DOHH2 (cell line): Measurements from ENCODE around the gene ZBTB48.

Experiments
- H3F3A ChIP-seq: fragments of 200-600 bp; sonication (generic), shearing (Covaris generic); 2 replicates; pipeline ENCODE4 v1.6.0; 2016; ENCODE audit warnings: antibody characterized with exemption, mild to moderate bottlenecking; ENCODE audit not compliant: control insufficient read depth, insufficient read depth
- H3K27ac ChIP-seq: fragments of 200-600 bp; sonication (generic); 2 replicates; pipeline ENCODE4 v1.5.1; 2014; ENCODE audit warnings: low read depth, mild to moderate bottlenecking, low read length, moderate library complexity
- H3K27me3 ChIP-seq: fragments of 200-600 bp; sonication (generic); 2 replicates; pipeline ENCODE4 v1.6.1; 2014; ENCODE audit warnings: mild to moderate bottlenecking, low read length, mixed read lengths; ENCODE audit not compliant: control insufficient read depth
- H3K36me3 ChIP-seq: fragments of 200-600 bp; sonication (generic); 2 replicates; pipeline ENCODE4 v1.6.1; 2014; ENCODE audit warnings: mild to moderate bottlenecking, low read length, moderate library complexity, mixed read lengths; ENCODE audit not compliant: control insufficient read depth
- H3K4me1 ChIP-seq: fragments of 200-600 bp; sonication (generic); 2 replicates; pipeline ENCODE4 v1.6.1; 2014; ENCODE audit warnings: mild to moderate bottlenecking, low read length, mixed read lengths; ENCODE audit not compliant: control insufficient read depth
- H3K4me2 ChIP-seq: fragments of 200-600 bp; sonication (generic); 2 replicates; pipeline ENCODE4 v1.6.0; 2014; ENCODE audit warnings: mild to moderate bottlenecking, low read length, moderate library complexity
- H3K4me3 ChIP-seq: fragments of 200-600 bp; sonication (generic); 2 replicates; pipeline ENCODE4 v1.5.1; 2014; ENCODE audit warnings: mild to moderate bottlenecking, low read length, mixed read lengths
- H3K79me2 ChIP-seq: fragments of 200-600 bp; sonication (generic); 2 replicates; pipeline ENCODE4 v1.6.1; 2014; ENCODE audit warnings: mild to moderate bottlenecking, low read length, mixed read lengths; ENCODE audit not compliant: control insufficient read depth
- H3K9me2 ChIP-seq: fragments of 200-600 bp; sonication (generic); replicated peaks from 2 replicates; pipeline ENCODE4 v1.6.1; 2014; ENCODE audit warnings: mild to moderate bottlenecking, low read length, mixed read lengths; ENCODE audit not compliant: control insufficient read depth
- H3K9me3 ChIP-seq: fragments of 200-600 bp; sonication (generic); 2 replicates; pipeline ENCODE4 v1.6.1; 2014; ENCODE audit warnings: antibody characterized with exemption, low read length, mixed read lengths; ENCODE audit not compliant: control insufficient read depth, insufficient read depth
- H4K20me1 ChIP-seq: fragments of 200-600 bp; sonication (generic); 2 replicates; pipeline ENCODE4 v1.6.0; 2014; ENCODE audit warnings: low read depth, mild to moderate bottlenecking, antibody characterized with exemption, low read length, moderate library complexity; ENCODE audit not compliant: control insufficient read depth, insufficient read depth
- CTCF ChIP-seq: fragments of 200-600 bp; sonication (generic); IDR thresholded peaks from one replicate; pipeline ENCODE4 v1.5.1; 2014; ENCODE audit warnings: antibody characterized with exemption, mild to moderate bottlenecking, low read depth, low read length; ENCODE audit not compliant: poor library complexity, severe bottlenecking
- EZH2phosphoT487 ChIP-seq: fragments of 200-600 bp; sonication (generic); IDR thresholded peaks from 2 replicates; pipeline ENCODE4 v1.6.1; 2017; ENCODE audit warnings: borderline replicate concordance, mild to moderate bottlenecking, antibody characterized with exemption, low read length, moderate library complexity, mixed read lengths

ZBTB48 gene

GRCh38 chr1:6534248-6534822 lies 45.5 kb upstream of the ZBTB48 start:
- H3K4me2 ChIP-seq, result no peak overlapping the region
- no peaks in the 10 kb centered on the region for H3K9me3 ChIP-seq
- H3K27ac ChIP-seq, result no peak overlapping the region
- H3K27me3 ChIP-seq, result no peaks in the 10 kb centered on the region
- H3K4me1 ChIP-seq, result no peaks in the 10 kb centered on the region
- H3K79me2 ChIP-seq, result peaks cover 13% of the 10 kb centered on the region
- H4K20me1 ChIP-seq, result no peaks in the 10 kb centered on the region
- H3F3A ChIP-seq, result no peaks in the 10 kb centered on the region
- TF ChIP-seq EZH2phosphoT487, result no peak
- no peak for TF ChIP-seq CTCF
- H3K4me3 ChIP-seq, result no peak overlapping the region
- H3K9me2 ChIP-seq, result no peaks in the 10 kb centered on the region
- peaks cover 61% of the 10 kb centered on the region for H3K36me3 ChIP-seq

- Histone ChIP-seq H3K36me3 (peaks cover 64% of the 10 kb centered on the region), H3K27me3 (no peaks in the 10 kb centered on the region), H3F3A (no peaks in the 10 kb centered on the region), H3K4me2 (no peak overlapping the region), H3K9me3 (no peaks in the 10 kb centered on the region), H3K79me2 (peaks cover 13% of the 10 kb centered on the region), H3K4me3 (no peak overlapping the region), H4K20me1 (no peaks in the 10 kb centered on the region), H3K27ac (no peak overlapping the region), H3K4me1 (no peaks in the 10 kb centered on the region), H3K9me2 (no peaks in the 10 kb centered on the region)
- no peak for TF ChIP-seq CTCF
- TF ChIP-seq EZH2phosphoT487, result no peak
Observed at GRCh38 chr1:6535214-6535613, 44.6 kb upstream of the ZBTB48 start.

- peaks cover 13% of the 10 kb centered on the region for H3K79me2 ChIP-seq
- peaks cover 67% of the 10 kb centered on the region for H3K36me3 ChIP-seq
Observed at GRCh38 chr1:6536291-6536690, 43.5 kb upstream of the ZBTB48 start.

More at GRCh38 chr1:6536291-6536690, 43.5 kb upstream of the ZBTB48 start:
- Histone ChIP-seq H3K4me3 (no peak overlapping the region), H3F3A (no peaks in the 10 kb centered on the region), H3K9me2 (no peaks in the 10 kb centered on the region), H3K27me3 (no peaks in the 10 kb centered on the region), H3K4me1 (no peaks in the 10 kb centered on the region), H3K27ac (no peak overlapping the region), H3K9me3 (no peaks in the 10 kb centered on the region), H3K4me2 (no peak overlapping the region), H4K20me1 (no peaks in the 10 kb centered on the region)
- TF ChIP-seq CTCF (no peak), EZH2phosphoT487 (no peak)
